ENCODE measurements around the gene B3GAT1. TPM values are rescaled to one million over a fixed set of nuclear protein-coding genes. Genes with fewer than 3 reads are reported as not detected.

B3GAT1 gene
- total RNA-seq, 1 experiment from 2014 or later: 34.3 TPM

GRCh38 chr11:134443246-134443645, 31.2 kb upstream of the B3GAT1 start:
- peaks cover 11% of the 10 kb centered on the region for H3K27me3 Mint-ChIP-seq (ENCODE audit: low read depth)
- no peak overlapping the region for H3K18ac ChIP-seq (ENCODE audit: insufficient read length, low read depth, low read length)
- no CpG with 5 or more reads among the region's 6 CpGs for WGBS (ENCODE audit: extremely low coverage, insufficient read length, low lambda C conversion rate)
- no peak overlapping the region for H2AFZ ChIP-seq (ENCODE audit: low read length)
- H3K79me1 ChIP-seq (ENCODE audit: insufficient read depth, low read depth, low read length, poor library complexity, severe bottlenecking): no peaks in the 10 kb centered on the region
- no peak overlapping the region for H3K9ac ChIP-seq (ENCODE audit: extremely low read depth, insufficient read length, low read length)
- H3K27me3 ChIP-seq (ENCODE audit: insufficient read depth, low read length): no peaks in the 10 kb centered on the region
- H2BK15ac ChIP-seq (ENCODE audit: low read depth, low read length): no peak overlapping the region
- H3K36me3 Mint-ChIP-seq (ENCODE audit: insufficient read depth in 1 of 3, low read depth in 3 of 3): peaks cover 0 to 2% (median 0%) of the 10 kb centered on the region in 3 experiments; a peak in 4 of 7 replicates
- no peak overlapping the region for H3K23ac ChIP-seq (ENCODE audit: insufficient read length, low read depth, low read length)
- H3K14ac ChIP-seq (ENCODE audit: insufficient read depth, low read length): no peak overlapping the region
- no peak overlapping the region for H3K4ac ChIP-seq (ENCODE audit: low read depth, low read length)
- H4K8ac ChIP-seq (replicated peaks; ENCODE audit: insufficient read length, low read depth, low read length): no peak overlapping the region
- H3K27ac Mint-ChIP-seq: no peak overlapping the region
- H3K9me3 ChIP-seq (ENCODE audit: control insufficient read depth, low read depth, low read length): no peaks in the 10 kb centered on the region
- H3K23me2 ChIP-seq (ENCODE audit: insufficient read length, low read depth, low read length, poor library complexity, severe bottlenecking): no peaks in the 10 kb centered on the region
- no peak overlapping the region for H3K4me3 Mint-ChIP-seq
- peaks cover 0 to 5% of the 10 kb centered on the region in 2 experiments; a peak in 1 of 5 replicates for H3K9me3 Mint-ChIP-seq
- H3T11ph ChIP-seq (ENCODE audit: low read length): no peak overlapping the region
- H3K56ac ChIP-seq (ENCODE audit: insufficient read length, low read depth, low read length): no peak overlapping the region
- H4K5ac ChIP-seq (ENCODE audit: insufficient read length, low read depth, low read length): no peak overlapping the region
- H2BK5ac ChIP-seq (ENCODE audit: insufficient read length, low read length): no peak overlapping the region
- H4K20me1 ChIP-seq (ENCODE audit: control insufficient read depth, insufficient read depth, insufficient read length): no peaks in the 10 kb centered on the region
- no peak overlapping the region for H2AK5ac ChIP-seq (ENCODE audit: insufficient read length, low read length)
- 0 out of 2 replicates have a peak, but pooled peaks cover 6% of the 10 kb centered on the region for H3K4me1 ChIP-seq (ENCODE audit: insufficient read depth, low read length)
- peaks cover 4 to 11% of the 10 kb centered on the region in 2 experiments for H3K4me1 Mint-ChIP-seq
- H4K91ac ChIP-seq (ENCODE audit: insufficient read length, low read depth, low read length): no peak overlapping the region
- no peak for TF ChIP-seq CTCF (conservative IDR thresholded peaks at IDR 0.05)
- H2BK12ac ChIP-seq (ENCODE audit: insufficient read length, low read depth, low read length): no peak overlapping the region
- H2BK120ac ChIP-seq (ENCODE audit: low read depth, low read length, poor library complexity, severe bottlenecking): no peak overlapping the region
- H3K4me2 ChIP-seq (ENCODE audit: insufficient read depth, insufficient read length, low read length): no peak overlapping the region
- DNase-seq: no peak
- H3K79me2 ChIP-seq (ENCODE audit: insufficient read depth, low read length): no peaks in the 10 kb centered on the region
- H2BK20ac ChIP-seq (ENCODE audit: low read depth, low read length, poor library complexity, severe bottlenecking): no peak overlapping the region
- no peak overlapping the region for H3K27ac ChIP-seq (ENCODE audit: insufficient read length, low read depth, low read length)
